GM18505 (cell line): ENCODE measurements around the gene PFDN5.
A peak's percentile ranks its signal among the peaks of the same experiment; 100 is the strongest.

Source experiments
- ATAC-seq: cut with Tn5 transposase; IDR thresholded peaks from one replicate; pipeline ENCODE4 v1.9.1; 2021; ENCODE audit not compliant: unreplicated experiment
- POLR2A ChIP-seq: IDR thresholded peaks from 4 replicates; pipeline ENCODE4 v1.6.1; 2011; ENCODE audit warnings: borderline replicate concordance; ENCODE audit not compliant: insufficient read depth, insufficient read length; ENCODE audit errors: extremely low read depth

Gene PFDN5

GRCh38 chr12:53343969-53344368 is 48.6 kb downstream of the PFDN5 start:
- no peak for TF ChIP-seq POLR2A
- ATAC-seq = no peak

GRCh38 chr12:53344487-53344823 is 49.1 kb downstream of the PFDN5 start:
- TF ChIP-seq POLR2A = no peak
- ATAC-seq = peak; percentile 17

- ATAC-seq = peak; percentile 53
Observed at GRCh38 chr12:53344824-53345485, 49.6 kb downstream of the PFDN5 start.

GRCh38 chr12:53345486-53346188 is 50.3 kb downstream of the PFDN5 start:
- TF ChIP-seq POLR2A = no peak
- ATAC-seq = no peak

More at GRCh38 chr12:53344824-53345485, 49.6 kb downstream of the PFDN5 start:
- no peak for TF ChIP-seq POLR2A

GRCh38 chr12:53346491-53346890 is 51.1 kb downstream of the PFDN5 start:
- no peak for TF ChIP-seq POLR2A

GRCh38 chr12:53347905-53348304 is 52.6 kb downstream of the PFDN5 start:
- TF ChIP-seq POLR2A = no peak
- no peak for ATAC-seq

More at GRCh38 chr12:53346491-53346890, 51.1 kb downstream of the PFDN5 start:
- ATAC-seq = no peak
